Natural killer cell (primary cell): ENCODE data around the gene ADSS2. TPM values are rescaled to one million over a fixed set of nuclear protein-coding genes. Genes with fewer than 3 reads are reported as not detected.
"Not testable (repeated sequence)": the region's sequence is repeated elsewhere in the genome, so short reads cannot be mapped to it uniquely, and the experiment has no call there.

Source experiments
- ATAC-seq, 3 donors: fragments of 150-1000 bp in 2 of 3; fragments of 200-7000 bp in 1 of 3; cut with Tn5 transposase; 1 replicate in 1 of 3; 2 replicates in 2 of 3; pipeline ENCODE4 v1.10.0; 2021; ENCODE audit warnings: mild to moderate bottlenecking in 2 of 3, moderate library complexity in 2 of 3
- DNase-seq, 2 donors: peaks; one replicate each; pipeline versions ENCODE4 v3.0.0 to v3.0.0-alpha.2; 2013 to 2021; ENCODE audit warnings: mixed read lengths in 1 of 2
- H3K27ac ChIP-seq: one replicate; pipeline ENCODE4 v1.5.1; 2013; ENCODE audit warnings: mild to moderate bottlenecking, low read length
- H3K27me3 ChIP-seq: one replicate; pipeline ENCODE4 v1.6.1; 2013; ENCODE audit warnings: low read length; ENCODE audit not compliant: control insufficient read depth, insufficient read depth
- H3K36me3 ChIP-seq: one replicate; pipeline ENCODE4 v1.6.1; 2013; ENCODE audit warnings: low read length; ENCODE audit not compliant: control insufficient read depth, insufficient read depth
- H3K4me1 ChIP-seq: one replicate; pipeline ENCODE4 v1.6.1; 2013; ENCODE audit warnings: low read length; ENCODE audit not compliant: control insufficient read depth, insufficient read depth
- H3K4me3 ChIP-seq: one replicate; pipeline ENCODE4 v1.5.1; 2013; ENCODE audit warnings: low read length
- H3K9me3 ChIP-seq: one replicate; pipeline ENCODE4 v1.6.1; 2013; ENCODE audit warnings: low read length; ENCODE audit not compliant: control insufficient read depth, insufficient read depth
- H3K27ac Mint-ChIP-seq, 2 donors: one replicate each; pipeline ENCODE4 v1.8.0; 2022; ENCODE audit warnings: mild to moderate bottlenecking in 2 of 2, mixed read lengths in 2 of 2, moderate library complexity in 1 of 2
- H3K27me3 Mint-ChIP-seq, 2 donors: one replicate each; pipeline ENCODE4 v1.8.0; 2022; ENCODE audit warnings: low read depth in 2 of 2, mixed read lengths in 2 of 2
- H3K36me3 Mint-ChIP-seq: one replicate; pipeline ENCODE4 v1.8.0; 2022; ENCODE audit warnings: mixed read lengths
- H3K4me1 Mint-ChIP-seq, 2 donors: one replicate each; pipeline ENCODE4 v1.8.0; 2022; ENCODE audit warnings: mixed read lengths in 2 of 2
- H3K4me3 Mint-ChIP-seq: one replicate; pipeline ENCODE4 v1.8.0; 2022; ENCODE audit warnings: mild to moderate bottlenecking, moderate library complexity, mixed read lengths
- H3K9me3 Mint-ChIP-seq, 2 donors: one replicate each; pipeline ENCODE4 v1.8.0; 2022; ENCODE audit warnings: mixed read lengths in 2 of 2
- CTCF ChIP-seq: fragments of 200-600 bp; IDR thresholded peaks from one replicate; pipeline ENCODE4 v1.8.0; 2022; ENCODE audit warnings: antibody characterized with exemption
- WGBS: methylation state at CpG from one replicate; pipeline ENCODE4 v1.1.7; 2013; ENCODE audit warnings: missing lambda C conversion rate; ENCODE audit not compliant: insufficient coverage; 5-methylcytosine and 5-hydroxymethylcytosine counted together
- intact Hi-C: fragments of 100-400 bp; cut with micrococcal nuclease; formaldehyde crosslinking; loops from one replicate; pipeline ENCODE4 v1.14.2; 2022
- total RNA-seq, 4 donors: library from RNA; stranded (reverse); fragments of 120-200 nt in 1 of 4; gene quantifications; one replicate each; pipeline versions ENCODE4 v1.2.3 to v1.2.4, GENCODE V29; 2013 to 2022

ADSS2 gene
- total RNA-seq, 3 donors from 2014 or later (not counting 1 experiment from before 2014, with no cell fraction given): 49.2 to 67.9 (median 54.8) TPM

- Histone ChIP-seq H3K27me3 (no peaks in the 10 kb centered on the region), H3K4me1 (no peaks in the 10 kb centered on the region), H3K27ac (no peak overlapping the region), H3K9me3 (no peaks in the 10 kb centered on the region), H3K36me3 (no peaks in the 10 kb centered on the region), H3K4me3 (no peak overlapping the region)
- Mint-ChIP-seq H3K27ac (no peak overlapping the region), H3K27me3 (no peaks in the 10 kb centered on the region), H3K9me3 (no peaks in the 10 kb centered on the region), H3K4me3 (no peak overlapping the region), H3K36me3 (no peaks in the 10 kb centered on the region), H3K4me1 (no peaks in the 10 kb centered on the region)
- WGBS: 90% methylated on average over 7 of the region's 7 CpGs
- no peak for TF ChIP-seq CTCF
- intact Hi-C loops: no loop called here
- no peak for DNase-seq
- ATAC-seq: no peak
Observed at GRCh38 chr1:244381878-244382565, 69.7 kb downstream of the ADSS2 start.

GRCh38 chr1:244376126-244376525 is 75.6 kb downstream of the ADSS2 start:
- ATAC-seq (no peak), DNase-seq (no peak)
- H3K4me1 Mint-ChIP-seq: peaks cover 0 to 5% of the 10 kb centered on the region in 2 donors
- no peaks in the 10 kb centered on the region for H3K27me3 Mint-ChIP-seq
- 91% methylated on average over 6 of the region's 6 CpGs for WGBS
- H3K27ac ChIP-seq: no peak overlapping the region
- no peak overlapping the region for H3K27ac Mint-ChIP-seq
- H3K4me3 Mint-ChIP-seq: no peak overlapping the region
- TF ChIP-seq CTCF: no peak
- intact Hi-C loops: no loop called here
- H3K9me3 ChIP-seq: no peaks in the 10 kb centered on the region
- H3K9me3 Mint-ChIP-seq: no peaks in the 10 kb centered on the region
- H3K36me3 Mint-ChIP-seq: no peaks in the 10 kb centered on the region
- no peaks in the 10 kb centered on the region for H3K4me1 ChIP-seq
- no peaks in the 10 kb centered on the region for H3K27me3 ChIP-seq
- H3K4me3 ChIP-seq: no peak overlapping the region
- no peaks in the 10 kb centered on the region for H3K36me3 ChIP-seq

GRCh38 chr1:244375051-244375450 is 76.7 kb downstream of the ADSS2 start:
- intact Hi-C loops: no loop called here
- no peak overlapping the region for H3K4me3 Mint-ChIP-seq
- no peaks in the 10 kb centered on the region for H3K27me3 Mint-ChIP-seq
- WGBS: 99% methylated on average over 4 of the region's 7 CpGs
- no peak overlapping the region for H3K27ac Mint-ChIP-seq
- no peaks in the 10 kb centered on the region for H3K36me3 ChIP-seq
- ATAC-seq (no peak), DNase-seq (no peak)
- no peaks in the 10 kb centered on the region for H3K9me3 Mint-ChIP-seq
- H3K27ac ChIP-seq: no peak overlapping the region
- H3K36me3 Mint-ChIP-seq: no peaks in the 10 kb centered on the region
- no peaks in the 10 kb centered on the region for H3K27me3 ChIP-seq
- TF ChIP-seq CTCF: no peak
- no peaks in the 10 kb centered on the region for H3K9me3 ChIP-seq
- H3K4me1 ChIP-seq: no peaks in the 10 kb centered on the region
- H3K4me1 Mint-ChIP-seq: peaks cover 0 to 5% of the 10 kb centered on the region in 2 donors
- H3K4me3 ChIP-seq: no peak overlapping the region

GRCh38 chr1:244374484-244374883 is 77.2 kb downstream of the ADSS2 start:
- H3K36me3 ChIP-seq, H3K36me3 Mint-ChIP-seq, H3K27ac ChIP-seq, H3K4me1 ChIP-seq, H3K4me1 Mint-ChIP-seq, H3K27ac Mint-ChIP-seq, H3K9me3 Mint-ChIP-seq, H3K4me3 Mint-ChIP-seq, DNase-seq, H3K27me3 ChIP-seq, H3K27me3 Mint-ChIP-seq, H3K4me3 ChIP-seq, intact Hi-C loops, ATAC-seq, H3K9me3 ChIP-seq: not testable (repeated sequence)
- WGBS: 96% methylated on average over 6 of the region's 6 CpGs
